ENCODE data around the gene LMX1B. TPM values are rescaled to one million over a fixed set of nuclear protein-coding genes. Genes with fewer than 3 reads are reported as not detected.

Gene LMX1B
- polyA plus RNA-seq, 1 donor (not counting 4 experiments of a cell fraction or from before 2014, with no cell fraction given): 0.24 TPM

DNA sequence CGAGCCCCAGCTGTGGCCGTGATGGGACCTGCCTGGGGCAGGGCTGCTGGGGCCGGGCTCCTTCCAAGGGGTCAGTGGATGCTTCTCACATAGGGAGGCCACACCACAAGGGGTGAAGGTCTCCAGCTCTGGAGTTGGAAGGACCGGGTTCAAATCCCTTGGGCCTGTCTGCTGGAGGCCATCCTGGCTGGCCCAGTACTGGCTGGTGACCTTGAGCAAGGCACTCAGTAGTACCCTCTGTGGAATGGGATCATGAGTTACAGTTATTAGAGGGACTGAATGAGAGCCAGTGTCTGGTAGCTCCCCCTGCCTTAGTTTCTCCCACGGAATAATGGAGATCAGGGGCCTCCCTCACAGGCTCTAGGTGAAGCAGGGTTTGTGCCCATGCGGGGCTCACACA lies 58.3 kb downstream of the LMX1B start:
- TF ChIP-seq EZH2 (IDR thresholded peaks at IDR 0.05; ENCODE audit: low read length): no peak
- TF ChIP-seq CTCF (optimal IDR thresholded peaks at IDR 0.05 in 1 of 3, IDR thresholded peaks at IDR 0.05 in 1 of 3, conservative IDR thresholded peaks at IDR 0.05 in 1 of 3; ENCODE audit: extremely low read depth in 1 of 3, insufficient read depth in 2 of 3, low read length in 3 of 3): no peak
- no peak for DNase-seq (ENCODE audit: low read depth, low spot score)
- no peaks in the 10 kb centered on the region for H3K79me2 ChIP-seq (ENCODE audit: control insufficient read depth, insufficient read depth, low read length)
- H3K27ac ChIP-seq (ENCODE audit: control insufficient read depth, insufficient read depth, low read length): no peak overlapping the region
- no peak overlapping the region for H3K4me3 ChIP-seq (ENCODE audit: control insufficient read depth in 2 of 3, extremely low read depth in 1 of 3, insufficient read depth in 2 of 3, low read depth in 1 of 3, low read length in 3 of 3)
- no peak overlapping the region for H3K9ac ChIP-seq (ENCODE audit: control insufficient read depth, extremely low read depth, insufficient read depth, low read length)
- H4K20me1 ChIP-seq (ENCODE audit: control insufficient read depth, extremely low read depth, insufficient read depth, low read length): no peaks in the 10 kb centered on the region
- H3K9me3 ChIP-seq (ENCODE audit: control insufficient read depth, low read depth, low read length): no peaks in the 10 kb centered on the region
- dilution Hi-C loops (cut with MboI; ENCODE audit: extremely low pct_ligation_motif_present, low sequenced_read_pairs): no loop called here
- no peaks in the 10 kb centered on the region for H3K9me1 ChIP-seq (ENCODE audit: control insufficient read depth, extremely low read depth, insufficient read depth, low read length)
- H2AFZ ChIP-seq (ENCODE audit: control insufficient read depth, low read length): no peak overlapping the region
- H3K4me2 ChIP-seq (ENCODE audit: control insufficient read depth, extremely low read depth, insufficient read depth, low read depth, low read length): no peak overlapping the region
- H3K4me1 ChIP-seq (ENCODE audit: control insufficient read depth, extremely low read depth, insufficient read depth, low read length): peaks cover 11% of the 10 kb centered on the region
- peaks cover 5% of the 10 kb centered on the region for H3K27me3 ChIP-seq (ENCODE audit: control insufficient read depth, extremely low read depth, insufficient read depth, low read length)
- no peaks in the 10 kb centered on the region for H3K36me3 ChIP-seq (ENCODE audit: control insufficient read depth in 2 of 2, extremely low read depth in 1 of 2, insufficient read depth in 2 of 2, low read length in 2 of 2)
- no peak for FAIRE-seq

DNA sequence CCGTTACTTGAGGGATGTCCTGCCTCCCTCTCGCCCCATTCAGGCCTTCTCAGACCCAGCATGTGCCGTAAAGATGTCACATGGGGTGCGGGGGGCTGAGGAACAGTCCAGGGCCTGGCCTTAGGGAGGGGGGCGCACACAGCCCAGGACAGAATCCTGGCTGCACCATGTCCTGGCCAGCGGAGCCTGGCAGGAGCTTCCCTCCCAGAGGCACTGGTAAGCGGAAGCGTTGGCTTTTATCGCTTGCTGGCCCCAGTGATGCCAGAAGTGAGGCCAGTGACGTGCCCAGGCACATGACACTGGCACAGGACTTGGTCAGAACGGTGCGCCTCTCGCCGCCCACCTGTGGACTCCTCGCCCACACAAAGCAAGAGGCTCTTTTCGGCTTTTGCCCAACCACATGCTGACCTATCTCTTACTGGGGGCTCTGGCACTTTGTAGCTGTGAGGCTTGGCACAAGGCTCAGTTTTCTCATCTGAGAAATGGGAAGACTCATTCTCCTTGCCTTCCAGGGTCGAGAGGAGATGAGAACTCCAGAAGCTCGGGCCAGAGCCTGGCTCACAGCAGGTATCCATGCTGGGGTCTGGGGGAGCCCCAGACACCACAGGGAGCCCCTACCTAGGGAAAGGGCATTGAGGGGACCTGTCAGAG lies 59.0 kb downstream of the LMX1B start:
- Histone ChIP-seq H3K9me3 (ENCODE audit: control insufficient read depth, low read depth, low read length) (no peaks in the 10 kb centered on the region), H3K9ac (ENCODE audit: control insufficient read depth, extremely low read depth, insufficient read depth, low read length) (no peak overlapping the region), H3K27ac (ENCODE audit: control insufficient read depth, insufficient read depth, low read length) (no peak overlapping the region), H3K36me3 (ENCODE audit: control insufficient read depth in 2 of 2, extremely low read depth in 1 of 2, insufficient read depth in 2 of 2, low read length in 2 of 2) (no peaks in the 10 kb centered on the region), H3K9me1 (ENCODE audit: control insufficient read depth, extremely low read depth, insufficient read depth, low read length) (no peaks in the 10 kb centered on the region), H3K4me2 (ENCODE audit: control insufficient read depth, extremely low read depth, insufficient read depth, low read depth, low read length) (no peak overlapping the region), H3K4me1 (ENCODE audit: control insufficient read depth, extremely low read depth, insufficient read depth, low read length) (peaks cover 6% of the 10 kb centered on the region), H3K79me2 (ENCODE audit: control insufficient read depth, insufficient read depth, low read length) (no peaks in the 10 kb centered on the region), H2AFZ (ENCODE audit: control insufficient read depth, low read length) (no peak overlapping the region), H3K4me3 (ENCODE audit: control insufficient read depth in 2 of 3, extremely low read depth in 1 of 3, insufficient read depth in 2 of 3, low read depth in 1 of 3, low read length in 3 of 3) (no peak overlapping the region), H3K27me3 (ENCODE audit: control insufficient read depth, extremely low read depth, insufficient read depth, low read length) (peaks cover 5% of the 10 kb centered on the region), H4K20me1 (ENCODE audit: control insufficient read depth, extremely low read depth, insufficient read depth, low read length) (no peaks in the 10 kb centered on the region)
- no peak for DNase-seq (ENCODE audit: low read depth, low spot score)
- FAIRE-seq: no peak
- no peak for TF ChIP-seq EZH2 (IDR thresholded peaks at IDR 0.05; ENCODE audit: low read length)
- TF ChIP-seq CTCF (optimal IDR thresholded peaks at IDR 0.05 in 1 of 3, IDR thresholded peaks at IDR 0.05 in 1 of 3, conservative IDR thresholded peaks at IDR 0.05 in 1 of 3; ENCODE audit: extremely low read depth in 1 of 3, insufficient read depth in 2 of 3, low read length in 3 of 3): no peak
- dilution Hi-C loops (cut with MboI; ENCODE audit: extremely low pct_ligation_motif_present, low sequenced_read_pairs): no loop called here
